Measurements from ENCODE around the gene C16orf46. TPM values are rescaled to one million over a fixed set of nuclear protein-coding genes. Genes with fewer than 3 reads are reported as not detected.

Gene C16orf46
- polyA plus RNA-seq, 1 donor from 2014 or later: 8.7 TPM

DNA sequence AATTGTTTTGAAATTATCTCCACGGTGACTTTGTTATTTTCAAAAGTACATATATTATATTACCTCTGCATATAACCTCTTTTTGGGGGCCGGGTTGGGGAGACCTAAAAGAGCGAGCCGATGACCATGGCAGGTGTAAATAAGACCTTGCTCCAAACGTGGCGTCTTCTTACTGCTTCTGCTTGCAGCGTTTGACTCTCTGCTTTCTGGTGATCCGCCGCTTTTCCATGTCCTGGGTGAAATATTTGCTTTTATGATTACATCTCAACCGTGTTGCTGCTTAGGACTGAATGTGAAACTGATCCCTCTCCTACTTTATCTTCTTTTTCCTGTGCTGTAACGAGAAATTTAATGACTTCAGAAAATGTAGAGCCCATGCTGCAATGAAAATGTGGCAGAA, 23.3 kb downstream of the C16orf46 start:
- Histone ChIP-seq H4K20me1 (ENCODE audit: insufficient read depth) (no peaks in the 10 kb centered on the region), H3K9ac (ENCODE audit: low read length) (no peak overlapping the region), H3K27me3 (ENCODE audit: insufficient read depth, low read depth, low read length) (no peaks in the 10 kb centered on the region), H3F3A (ENCODE audit: insufficient read depth, low read length, poor library complexity, severe bottlenecking) (no peaks in the 10 kb centered on the region), H3K4me3 (ENCODE audit: low read length) (no peak overlapping the region), H3K79me2 (replicated peaks; ENCODE audit: insufficient read depth, low read length) (no peaks in the 10 kb centered on the region), H3K9me2 (ENCODE audit: insufficient read depth, low read length) (no peaks in the 10 kb centered on the region), H3K4me2 (ENCODE audit: low read length) (no peak overlapping the region), H3K9me3 (ENCODE audit: low read length) (no peaks in the 10 kb centered on the region), H3K36me3 (ENCODE audit: insufficient read depth, low read length) (no peaks in the 10 kb centered on the region), H2AFZ (ENCODE audit: low read depth, low read length) (no peak overlapping the region), H3K27ac (ENCODE audit: low read length) (no peak overlapping the region)
- TF ChIP-seq EZH2 (IDR thresholded peaks at IDR 0.05; ENCODE audit: borderline replicate concordance, insufficient read depth, low read length, poor library complexity, severe bottlenecking): no peak
- TF ChIP-seq SMC3 (conservative IDR thresholded peaks at IDR 0.05; ENCODE audit: poor library complexity): no peak
- no peak for TF ChIP-seq EP300 (conservative IDR thresholded peaks at IDR 0.05; ENCODE audit: poor library complexity, severe bottlenecking)
- TF ChIP-seq, protein P1, sequence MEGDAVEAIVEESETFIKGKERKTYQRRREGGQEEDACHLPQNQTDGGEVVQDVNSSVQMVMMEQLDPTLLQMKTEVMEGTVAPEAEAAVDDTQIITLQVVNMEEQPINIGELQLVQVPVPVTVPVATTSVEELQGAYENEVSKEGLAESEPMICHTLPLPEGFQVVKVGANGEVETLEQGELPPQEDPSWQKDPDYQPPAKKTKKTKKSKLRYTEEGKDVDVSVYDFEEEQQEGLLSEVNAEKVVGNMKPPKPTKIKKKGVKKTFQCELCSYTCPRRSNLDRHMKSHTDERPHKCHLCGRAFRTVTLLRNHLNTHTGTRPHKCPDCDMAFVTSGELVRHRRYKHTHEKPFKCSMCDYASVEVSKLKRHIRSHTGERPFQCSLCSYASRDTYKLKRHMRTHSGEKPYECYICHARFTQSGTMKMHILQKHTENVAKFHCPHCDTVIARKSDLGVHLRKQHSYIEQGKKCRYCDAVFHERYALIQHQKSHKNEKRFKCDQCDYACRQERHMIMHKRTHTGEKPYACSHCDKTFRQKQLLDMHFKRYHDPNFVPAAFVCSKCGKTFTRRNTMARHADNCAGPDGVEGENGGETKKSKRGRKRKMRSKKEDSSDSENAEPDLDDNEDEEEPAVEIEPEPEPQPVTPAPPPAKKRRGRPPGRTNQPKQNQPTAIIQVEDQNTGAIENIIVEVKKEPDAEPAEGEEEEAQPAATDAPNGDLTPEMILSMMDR (IDR thresholded peaks at IDR 0.05; ENCODE audit: poor library complexity, severe bottlenecking): no peak
- TF ChIP-seq TAF1 (IDR thresholded peaks at IDR 0.05; ENCODE audit: low read depth): no peak
- no peak for TF ChIP-seq RAD21 (conservative IDR thresholded peaks at IDR 0.05)
- no peak for TF ChIP-seq POLR2AphosphoS5 (IDR thresholded peaks at IDR 0.05)
- TF ChIP-seq, protein P2, sequence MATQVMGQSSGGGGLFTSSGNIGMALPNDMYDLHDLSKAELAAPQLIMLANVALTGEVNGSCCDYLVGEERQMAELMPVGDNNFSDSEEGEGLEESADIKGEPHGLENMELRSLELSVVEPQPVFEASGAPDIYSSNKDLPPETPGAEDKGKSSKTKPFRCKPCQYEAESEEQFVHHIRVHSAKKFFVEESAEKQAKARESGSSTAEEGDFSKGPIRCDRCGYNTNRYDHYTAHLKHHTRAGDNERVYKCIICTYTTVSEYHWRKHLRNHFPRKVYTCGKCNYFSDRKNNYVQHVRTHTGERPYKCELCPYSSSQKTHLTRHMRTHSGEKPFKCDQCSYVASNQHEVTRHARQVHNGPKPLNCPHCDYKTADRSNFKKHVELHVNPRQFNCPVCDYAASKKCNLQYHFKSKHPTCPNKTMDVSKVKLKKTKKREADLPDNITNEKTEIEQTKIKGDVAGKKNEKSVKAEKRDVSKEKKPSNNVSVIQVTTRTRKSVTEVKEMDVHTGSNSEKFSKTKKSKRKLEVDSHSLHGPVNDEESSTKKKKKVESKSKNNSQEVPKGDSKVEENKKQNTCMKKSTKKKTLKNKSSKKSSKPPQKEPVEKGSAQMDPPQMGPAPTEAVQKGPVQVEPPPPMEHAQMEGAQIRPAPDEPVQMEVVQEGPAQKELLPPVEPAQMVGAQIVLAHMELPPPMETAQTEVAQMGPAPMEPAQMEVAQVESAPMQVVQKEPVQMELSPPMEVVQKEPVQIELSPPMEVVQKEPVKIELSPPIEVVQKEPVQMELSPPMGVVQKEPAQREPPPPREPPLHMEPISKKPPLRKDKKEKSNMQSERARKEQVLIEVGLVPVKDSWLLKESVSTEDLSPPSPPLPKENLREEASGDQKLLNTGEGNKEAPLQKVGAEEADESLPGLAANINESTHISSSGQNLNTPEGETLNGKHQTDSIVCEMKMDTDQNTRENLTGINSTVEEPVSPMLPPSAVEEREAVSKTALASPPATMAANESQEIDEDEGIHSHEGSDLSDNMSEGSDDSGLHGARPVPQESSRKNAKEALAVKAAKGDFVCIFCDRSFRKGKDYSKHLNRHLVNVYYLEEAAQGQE (IDR thresholded peaks at IDR 0.05; ENCODE audit: borderline replicate concordance): no peak
- no peak for TF ChIP-seq MXI1 (conservative IDR thresholded peaks at IDR 0.05; ENCODE audit: poor library complexity, severe bottlenecking)

DNA sequence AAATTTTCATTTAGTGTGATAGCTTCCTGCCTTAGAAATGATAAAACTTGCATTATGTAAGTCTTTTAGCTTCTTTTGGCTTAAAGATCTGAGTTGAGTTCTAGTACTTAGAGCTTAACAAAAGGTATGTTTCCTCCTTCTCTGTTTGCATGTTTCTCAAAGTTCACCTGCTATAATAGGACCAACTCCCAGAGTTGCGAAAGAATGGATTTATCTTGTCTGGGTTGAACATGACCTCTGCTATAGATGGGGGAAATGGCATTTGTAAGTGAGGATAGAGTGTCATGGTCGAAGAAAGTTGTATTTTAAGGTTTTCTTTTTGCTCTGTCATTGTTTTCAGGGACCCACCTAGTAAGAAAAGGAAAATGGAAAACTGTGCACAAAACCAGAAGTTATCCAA, 34.2 kb downstream of the C16orf46 start:
- Histone ChIP-seq H3K4me2 (ENCODE audit: low read length) (no peak overlapping the region), H3K9ac (ENCODE audit: low read length) (no peak overlapping the region), H4K20me1 (ENCODE audit: insufficient read depth) (no peaks in the 10 kb centered on the region), H3F3A (ENCODE audit: insufficient read depth, low read length, poor library complexity, severe bottlenecking) (no peaks in the 10 kb centered on the region), H3K27ac (ENCODE audit: low read length) (no peak overlapping the region), H2AFZ (ENCODE audit: low read depth, low read length) (no peak overlapping the region), H3K79me2 (replicated peaks; ENCODE audit: insufficient read depth, low read length) (peaks cover 29% of the 10 kb centered on the region), H3K36me3 (ENCODE audit: insufficient read depth, low read length) (peaks cover 16% of the 10 kb centered on the region), H3K27me3 (ENCODE audit: insufficient read depth, low read depth, low read length) (no peaks in the 10 kb centered on the region), H3K4me3 (ENCODE audit: low read length) (no peak overlapping the region), H3K9me3 (ENCODE audit: low read length) (no peaks in the 10 kb centered on the region), H3K9me2 (ENCODE audit: insufficient read depth, low read length) (no peaks in the 10 kb centered on the region)
- TF ChIP-seq, protein P2 (IDR thresholded peaks at IDR 0.05; ENCODE audit: borderline replicate concordance): no peak
- TF ChIP-seq POLR2AphosphoS5 (IDR thresholded peaks at IDR 0.05) (no peak), RAD21 (conservative IDR thresholded peaks at IDR 0.05) (no peak), EP300 (conservative IDR thresholded peaks at IDR 0.05; ENCODE audit: poor library complexity, severe bottlenecking) (no peak), EZH2 (IDR thresholded peaks at IDR 0.05; ENCODE audit: borderline replicate concordance, insufficient read depth, low read length, poor library complexity, severe bottlenecking) (no peak), TAF1 (IDR thresholded peaks at IDR 0.05; ENCODE audit: low read depth) (no peak), MXI1 (conservative IDR thresholded peaks at IDR 0.05; ENCODE audit: poor library complexity, severe bottlenecking) (no peak), SMC3 (conservative IDR thresholded peaks at IDR 0.05; ENCODE audit: poor library complexity) (no peak)
- TF ChIP-seq, protein P1 (IDR thresholded peaks at IDR 0.05; ENCODE audit: poor library complexity, severe bottlenecking): no peak

Data from neural cell (in vitro differentiated cells).